ENCODE measurements around the gene PLCD4. TPM values are rescaled to one million over a fixed set of nuclear protein-coding genes. Genes with fewer than 3 reads are reported as not detected.

PLCD4 gene
- total RNA-seq, 1 donor from 2014 or later, result 0.08 TPM

DNA sequence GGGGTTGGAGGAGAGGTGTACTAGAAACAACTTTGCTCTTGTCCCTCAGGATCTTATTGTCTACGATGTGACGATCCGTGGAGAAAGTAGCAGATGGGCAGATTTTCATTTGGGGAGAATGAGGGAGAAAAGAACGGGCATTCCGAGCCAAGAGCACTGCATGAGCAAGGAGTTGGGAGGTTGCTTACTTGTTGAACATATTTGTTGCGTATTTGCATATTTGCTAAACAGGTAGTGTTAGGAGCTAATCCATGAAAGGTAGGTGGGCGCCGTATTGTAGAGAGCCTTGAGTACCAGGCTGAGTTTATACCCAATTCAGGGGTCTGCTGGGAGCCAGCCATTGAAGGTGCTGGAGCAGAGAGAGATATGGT lies 52.3 kb downstream of the PLCD4 start:
- TF ChIP-seq CTCF (IDR thresholded peaks at IDR 0.05; ENCODE audit: insufficient read depth, low read length, poor library complexity, severe bottlenecking), result no peak
- Histone ChIP-seq H3K27me3 (ENCODE audit: control insufficient read depth, insufficient read depth, low read length) (no peaks in the 10 kb centered on the region), H3K4me3 (ENCODE audit: low read depth, low read length) (peak overlapping the region; percentile 70), H3K36me3 (ENCODE audit: control insufficient read depth, insufficient read depth, low read length) (peaks cover 2% of the 10 kb centered on the region)
- DNase-seq (ENCODE audit: low read depth), result no peak

GRCh38 chr2:218662377-218662776 lies 54.7 kb downstream of the PLCD4 start:
- H3K27me3 ChIP-seq (ENCODE audit: control insufficient read depth, insufficient read depth, low read length), result no peaks in the 10 kb centered on the region
- no peak for TF ChIP-seq CTCF (IDR thresholded peaks at IDR 0.05; ENCODE audit: insufficient read depth, low read length, poor library complexity, severe bottlenecking)
- no peak for DNase-seq (ENCODE audit: low read depth)
- H3K4me3 ChIP-seq (ENCODE audit: low read depth, low read length), result no peak overlapping the region
- H3K36me3 ChIP-seq (ENCODE audit: control insufficient read depth, insufficient read depth, low read length), result peaks cover 4% of the 10 kb centered on the region

GRCh38 chr2:218662827-218663226 lies 55.1 kb downstream of the PLCD4 start:
- DNase-seq (ENCODE audit: low read depth), result no peak
- H3K27me3 ChIP-seq (ENCODE audit: control insufficient read depth, insufficient read depth, low read length), result no peaks in the 10 kb centered on the region
- no peak overlapping the region for H3K4me3 ChIP-seq (ENCODE audit: low read depth, low read length)
- peaks cover 4% of the 10 kb centered on the region for H3K36me3 ChIP-seq (ENCODE audit: control insufficient read depth, insufficient read depth, low read length)
- no peak for TF ChIP-seq CTCF (IDR thresholded peaks at IDR 0.05; ENCODE audit: insufficient read depth, low read length, poor library complexity, severe bottlenecking)

GRCh38 chr2:218663901-218664300 lies 56.2 kb downstream of the PLCD4 start:
- H3K36me3 ChIP-seq (ENCODE audit: control insufficient read depth, insufficient read depth, low read length), result peaks cover 4% of the 10 kb centered on the region
- no peak overlapping the region for H3K4me3 ChIP-seq (ENCODE audit: low read depth, low read length)
- no peaks in the 10 kb centered on the region for H3K27me3 ChIP-seq (ENCODE audit: control insufficient read depth, insufficient read depth, low read length)
- TF ChIP-seq CTCF (IDR thresholded peaks at IDR 0.05; ENCODE audit: insufficient read depth, low read length, poor library complexity, severe bottlenecking), result no peak
- DNase-seq (ENCODE audit: low read depth), result no peak

DNA sequence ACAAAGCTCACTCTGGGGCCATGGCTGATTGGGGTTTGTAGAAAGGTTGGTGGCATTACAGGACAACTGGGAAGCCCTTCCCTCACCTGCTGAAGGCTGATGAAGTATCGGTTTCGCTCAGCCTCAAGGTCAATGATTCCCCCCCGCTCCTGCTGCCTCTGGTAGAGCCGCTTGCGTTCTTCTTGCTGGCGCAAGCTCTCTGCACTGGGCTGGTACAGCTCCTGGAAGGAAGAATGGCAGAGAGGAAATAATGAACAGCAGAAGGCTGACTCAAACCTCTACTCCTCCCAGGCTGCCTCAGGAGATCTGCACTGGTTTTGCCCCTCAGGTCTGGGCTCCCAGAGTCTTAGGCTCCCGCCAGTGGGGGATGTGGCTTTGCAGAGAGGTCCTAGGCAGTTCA lies 57.0 kb downstream of the PLCD4 start:
- no peak for TF ChIP-seq CTCF (IDR thresholded peaks at IDR 0.05; ENCODE audit: insufficient read depth, low read length, poor library complexity, severe bottlenecking)
- peaks cover 4% of the 10 kb centered on the region for H3K36me3 ChIP-seq (ENCODE audit: control insufficient read depth, insufficient read depth, low read length)
- no peak overlapping the region for H3K4me3 ChIP-seq (ENCODE audit: low read depth, low read length)
- no peaks in the 10 kb centered on the region for H3K27me3 ChIP-seq (ENCODE audit: control insufficient read depth, insufficient read depth, low read length)
- no peak for DNase-seq (ENCODE audit: low read depth)

DNA sequence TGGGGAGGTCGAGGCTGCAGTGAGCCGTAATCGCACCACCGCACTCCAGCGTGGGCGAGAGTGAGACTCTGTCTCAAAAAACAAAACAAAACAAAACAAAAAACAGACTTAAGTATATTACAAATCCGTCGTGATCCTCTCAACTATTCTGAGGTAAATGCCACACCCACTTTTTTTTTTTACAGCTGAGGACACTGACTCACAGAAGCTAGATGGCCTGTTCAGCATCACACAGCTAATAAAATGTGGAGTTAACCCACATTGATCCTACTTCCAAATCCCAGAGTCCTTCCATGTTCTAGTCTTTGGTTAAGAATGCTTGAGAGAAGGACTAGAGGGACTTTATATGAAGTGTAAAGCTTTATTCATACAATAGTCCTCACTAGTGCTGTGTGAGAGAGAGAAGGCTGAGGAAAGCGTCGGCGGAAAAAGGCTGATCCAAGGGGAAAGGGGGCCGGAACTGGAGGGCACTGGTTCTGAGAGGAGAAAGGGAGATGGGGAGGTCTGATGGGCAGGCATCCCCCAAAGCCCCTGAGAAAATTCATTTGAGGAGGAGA lies 63.5 kb downstream of the PLCD4 start:
- Histone ChIP-seq H3K36me3 (ENCODE audit: control insufficient read depth, insufficient read depth, low read length) (no peaks in the 10 kb centered on the region), H3K4me3 (ENCODE audit: low read depth, low read length) (peak overlapping the region; percentile 92), H3K27me3 (ENCODE audit: control insufficient read depth, insufficient read depth, low read length) (no peaks in the 10 kb centered on the region)
- no peak for DNase-seq (ENCODE audit: low read depth)
- no peak for TF ChIP-seq CTCF (IDR thresholded peaks at IDR 0.05; ENCODE audit: insufficient read depth, low read length, poor library complexity, severe bottlenecking)

Measured in kidney epithelial cell (primary cell).